Omental fat pad (tissue), 4 donors: ENCODE measurements around the gene ARRDC2. TPM values are rescaled to one million over a fixed set of nuclear protein-coding genes. Genes with fewer than 3 reads are reported as not detected.

Experiments used
- ATAC-seq: fragments of 150-250 bp; one replicate; pipeline ENCODE4 v1.9.1; 2016; ENCODE audit warnings: mild to moderate bottlenecking, moderate library complexity; ENCODE audit not compliant: low FRiP score
- DNase-seq: peaks from one replicate; pipeline ENCODE4 v3.0.0-alpha.2; 2019; ENCODE audit warnings: low spot score
- small RNA-seq: library from RNA; depleted of rRNA; stranded (forward); fragments of <200 nt; gene quantifications from one replicate; pipeline ENCODE3, GENCODE V24; 2016
- total RNA-seq, 4 donors: library from RNA; depleted of rRNA; stranded (reverse); fragments of >200 nt; gene quantifications; one replicate each; pipeline ENCODE4 v1.1.0, GENCODE V29; 2016
- TF ChIP-seq, protein P1 (sequence below), 3 donors: fragments of 450-650 bp; IDR thresholded peaks; one replicate each; pipeline ENCODE4 v1.5.1; 2016 to 2017; ENCODE audit warnings: antibody characterized with exemption in 3 of 3, mild to moderate bottlenecking in 3 of 3, moderate library complexity in 2 of 3

The ARRDC2 gene
- total RNA-seq, 4 donors from 2014 or later: 16.0 to 117 (median 30.3) TPM

DNA sequence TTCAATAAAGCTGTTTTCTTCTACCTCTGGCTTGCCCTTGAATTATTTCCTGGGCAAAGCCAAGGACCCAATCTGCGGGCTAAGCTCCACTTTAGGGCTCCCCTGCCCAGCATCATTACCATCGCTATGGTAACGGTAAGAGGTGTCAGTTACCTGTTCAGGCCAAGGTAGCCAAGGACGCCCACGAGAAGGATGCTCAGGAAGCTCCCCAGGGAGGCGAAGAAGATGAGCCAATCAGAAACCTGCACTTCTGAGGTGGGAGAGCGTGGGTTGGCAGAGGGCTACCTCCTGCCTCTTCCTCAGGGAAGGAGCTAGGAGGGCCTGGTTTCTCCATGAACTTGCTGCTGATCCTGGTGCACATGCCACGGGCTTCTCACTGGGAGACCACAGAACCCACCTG, 54.1 kb downstream of the ARRDC2 start:
- DNase-seq (no peak), ATAC-seq (no peak)
- TF ChIP-seq, protein P1, sequence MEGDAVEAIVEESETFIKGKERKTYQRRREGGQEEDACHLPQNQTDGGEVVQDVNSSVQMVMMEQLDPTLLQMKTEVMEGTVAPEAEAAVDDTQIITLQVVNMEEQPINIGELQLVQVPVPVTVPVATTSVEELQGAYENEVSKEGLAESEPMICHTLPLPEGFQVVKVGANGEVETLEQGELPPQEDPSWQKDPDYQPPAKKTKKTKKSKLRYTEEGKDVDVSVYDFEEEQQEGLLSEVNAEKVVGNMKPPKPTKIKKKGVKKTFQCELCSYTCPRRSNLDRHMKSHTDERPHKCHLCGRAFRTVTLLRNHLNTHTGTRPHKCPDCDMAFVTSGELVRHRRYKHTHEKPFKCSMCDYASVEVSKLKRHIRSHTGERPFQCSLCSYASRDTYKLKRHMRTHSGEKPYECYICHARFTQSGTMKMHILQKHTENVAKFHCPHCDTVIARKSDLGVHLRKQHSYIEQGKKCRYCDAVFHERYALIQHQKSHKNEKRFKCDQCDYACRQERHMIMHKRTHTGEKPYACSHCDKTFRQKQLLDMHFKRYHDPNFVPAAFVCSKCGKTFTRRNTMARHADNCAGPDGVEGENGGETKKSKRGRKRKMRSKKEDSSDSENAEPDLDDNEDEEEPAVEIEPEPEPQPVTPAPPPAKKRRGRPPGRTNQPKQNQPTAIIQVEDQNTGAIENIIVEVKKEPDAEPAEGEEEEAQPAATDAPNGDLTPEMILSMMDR (IDR thresholded peaks at IDR 0.05): no peak

DNA sequence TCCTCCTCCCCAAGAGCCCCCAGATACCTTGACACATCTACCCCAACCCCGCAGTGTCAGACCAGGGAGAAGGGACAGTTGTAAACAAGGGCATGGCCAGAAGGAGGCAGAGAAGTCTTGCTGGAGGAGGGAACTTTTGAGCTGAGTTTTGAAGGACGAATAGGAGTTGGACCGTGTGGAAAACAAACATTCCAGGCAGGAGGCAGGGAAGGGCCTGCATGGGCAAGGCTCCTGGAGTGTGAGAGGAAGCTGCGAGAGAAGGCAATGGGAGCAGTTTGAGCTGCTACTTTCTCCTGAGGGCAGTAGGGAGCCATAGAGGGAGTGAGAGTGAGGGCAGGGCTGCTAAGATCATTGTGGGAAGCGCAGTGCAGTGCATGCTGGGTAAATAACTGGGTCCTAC, 55.5 kb downstream of the ARRDC2 start:
- ATAC-seq: no peak
- no peak for DNase-seq
- TF ChIP-seq, protein P1 (IDR thresholded peaks at IDR 0.05): no peak

Small RNAs within 50 kb of the gene (small RNA-seq; reads per million reads assigned to genes)
- gene RNA5SP468: not detected

Other genes with a start within 250 kb of the ARRDC2 start
- under 1 TPM in 2 of 4 donors, not detected in 2; 0.19 to 0.32 TPM for gene B3GNT3, start 213.0 kb upstream of the ARRDC2 start, total RNA-seq
- gene INSL3, start 186.7 kb upstream of the ARRDC2 start, total RNA-seq: 1 to 10 TPM in 1 of 4 donors, not detected in 3; 2.7 TPM
- 10 to 100 TPM in 2 of 4 donors, 1 to 10 TPM in 2; 2.3 to 25.1 (median 13.4) TPM for gene JAK3, start 160.2 kb upstream of the ARRDC2 start, total RNA-seq
- gene RPL18A, start 148.3 kb upstream of the ARRDC2 start, total RNA-seq: 1,000 to 10,000 TPM; 1,225 to 1,599 (median 1,335) TPM
- under 1 TPM in 1 of 4 donors, not detected in 3; 0.09 TPM for gene SLC5A5, start 136.2 kb upstream of the ARRDC2 start, total RNA-seq
- 10 to 100 TPM; 34.7 to 73.4 (median 49.5) TPM for gene CCDC124, start 75.2 kb upstream of the ARRDC2 start, total RNA-seq
- gene KCNN1, start 41.1 kb upstream of the ARRDC2 start, total RNA-seq: 1 to 10 TPM in 1 of 4 donors, under 1 TPM in 2, not detected in 1; 0.12 to 1.0 (median 0.88) TPM
- gene IL12RB1, start 78.8 kb downstream of the ARRDC2 start, total RNA-seq: 1 to 10 TPM; 1.1 to 4.4 (median 1.6) TPM
- 10 to 100 TPM in 2 of 4 donors, 1 to 10 TPM in 2; 4.5 to 14.8 (median 8.9) TPM for gene MAST3, start 89.6 kb downstream of the ARRDC2 start, total RNA-seq
- gene PIK3R2, start 145.0 kb downstream of the ARRDC2 start, total RNA-seq: 10 to 100 TPM in 1 of 4 donors, 1 to 10 TPM in 3; 6.3 to 11.7 (median 7.4) TPM
- 100 to 1,000 TPM in 2 of 4 donors, 10 to 100 TPM in 2; 74.8 to 466 (median 148) TPM for gene IFI30, start 165.6 kb downstream of the ARRDC2 start, total RNA-seq
- 10 to 100 TPM; 19.6 to 29.7 (median 22.5) TPM for gene MPV17L2, start 185.0 kb downstream of the ARRDC2 start, total RNA-seq
- gene RAB3A, start 195.9 kb downstream of the ARRDC2 start, total RNA-seq: 1 to 10 TPM in 1 of 4 donors, under 1 TPM in 1, not detected in 2; 0.63 to 2.0 TPM
- 1 to 10 TPM in 1 of 4 donors, under 1 TPM in 2, not detected in 1; 0.12 to 1.5 (median 0.63) TPM for gene PDE4C, start 218.3 kb downstream of the ARRDC2 start, total RNA-seq